ENCODE results near the gene NR6A1.

NR6A1 gene

DNA sequence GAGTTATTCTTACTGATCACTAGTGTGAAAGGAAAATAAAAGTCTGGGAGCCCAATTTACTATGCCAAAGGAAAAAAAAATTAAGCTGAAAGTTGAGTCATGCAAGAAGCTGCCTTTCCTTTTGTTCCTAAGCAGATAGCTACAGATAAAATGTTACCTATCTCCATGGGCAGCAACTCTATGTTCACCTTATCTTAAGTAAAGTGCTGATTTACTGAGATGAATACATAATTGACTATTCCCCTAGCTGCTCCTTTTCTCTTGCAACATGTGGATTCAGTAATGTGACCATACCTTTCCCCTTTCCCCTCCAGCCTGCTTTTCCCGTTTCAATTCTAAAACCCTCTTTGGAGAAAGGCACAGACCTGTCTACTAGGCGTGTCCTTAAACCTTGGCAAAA, 201.2 kb downstream of the NR6A1 start:
- ChIA-PET CTCF (no interaction called here), POLR2A (no interaction called here)
- no peak for DNase-seq (ENCODE audit: extremely low spot score)

DNA sequence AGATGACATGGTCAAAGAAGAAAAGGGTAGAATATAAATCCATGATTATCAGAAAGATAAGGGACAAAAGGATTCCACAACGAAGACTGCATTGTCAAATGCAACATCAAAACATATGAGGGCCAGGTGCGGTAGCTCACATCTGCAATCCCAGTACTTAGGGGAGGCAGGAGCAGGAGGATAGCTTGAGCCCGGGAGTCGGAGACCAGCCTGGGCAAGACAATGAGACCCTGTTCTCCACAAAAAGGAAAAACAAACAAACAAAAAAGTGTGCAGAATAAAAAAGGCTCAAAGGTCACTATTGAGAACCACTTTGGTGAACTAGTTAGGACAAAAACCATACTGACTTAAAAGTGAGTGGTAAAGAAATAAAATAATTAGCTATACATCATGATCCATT, 203.7 kb downstream of the NR6A1 start:
- no peak for DNase-seq (ENCODE audit: extremely low spot score)
- ChIA-PET CTCF (interaction anchor here (0.6 to 1.4 kb wide), 2 partner anchors 10 to 560 kb away, joined by 3 to 4 read pairs; no protein-coding TSS in a partner anchor), POLR2A (no interaction called here)
- TF ChIP-seq, protein P1, sequence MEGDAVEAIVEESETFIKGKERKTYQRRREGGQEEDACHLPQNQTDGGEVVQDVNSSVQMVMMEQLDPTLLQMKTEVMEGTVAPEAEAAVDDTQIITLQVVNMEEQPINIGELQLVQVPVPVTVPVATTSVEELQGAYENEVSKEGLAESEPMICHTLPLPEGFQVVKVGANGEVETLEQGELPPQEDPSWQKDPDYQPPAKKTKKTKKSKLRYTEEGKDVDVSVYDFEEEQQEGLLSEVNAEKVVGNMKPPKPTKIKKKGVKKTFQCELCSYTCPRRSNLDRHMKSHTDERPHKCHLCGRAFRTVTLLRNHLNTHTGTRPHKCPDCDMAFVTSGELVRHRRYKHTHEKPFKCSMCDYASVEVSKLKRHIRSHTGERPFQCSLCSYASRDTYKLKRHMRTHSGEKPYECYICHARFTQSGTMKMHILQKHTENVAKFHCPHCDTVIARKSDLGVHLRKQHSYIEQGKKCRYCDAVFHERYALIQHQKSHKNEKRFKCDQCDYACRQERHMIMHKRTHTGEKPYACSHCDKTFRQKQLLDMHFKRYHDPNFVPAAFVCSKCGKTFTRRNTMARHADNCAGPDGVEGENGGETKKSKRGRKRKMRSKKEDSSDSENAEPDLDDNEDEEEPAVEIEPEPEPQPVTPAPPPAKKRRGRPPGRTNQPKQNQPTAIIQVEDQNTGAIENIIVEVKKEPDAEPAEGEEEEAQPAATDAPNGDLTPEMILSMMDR (IDR thresholded peaks at IDR 0.05; ENCODE audit: control extremely low read depth, extremely low read depth, low read depth, missing control alignments): no peak

More for the DNA sequence above, 201.2 kb downstream of the NR6A1 start:
- TF ChIP-seq, protein P1 (IDR thresholded peaks at IDR 0.05; ENCODE audit: control extremely low read depth, extremely low read depth, low read depth, missing control alignments): no peak

DNA sequence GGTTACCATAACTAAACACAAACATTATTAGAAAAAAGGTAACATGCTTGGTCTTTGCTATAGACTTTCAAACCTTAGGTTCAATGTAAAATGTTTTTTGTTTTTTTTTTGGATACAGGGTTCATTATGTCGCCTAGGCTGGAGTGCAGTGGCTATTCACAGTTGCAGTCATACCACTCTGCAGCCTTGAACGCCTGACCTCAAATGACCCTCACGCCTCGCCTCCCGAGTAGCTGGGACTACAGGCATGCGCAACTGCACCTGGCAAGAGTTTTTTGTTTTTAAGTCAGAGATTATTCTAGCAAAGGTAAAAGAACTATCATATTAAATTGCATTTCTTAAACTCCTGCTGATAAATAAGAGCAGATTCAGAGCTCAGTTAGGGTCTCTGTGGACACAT, 208.8 kb downstream of the NR6A1 start:
- ChIA-PET CTCF (interaction anchor here (1.4 to 4.4 kb wide), 3 partner anchors 10 to 23 kb away, joined by 4 to 24 read pairs (median 7); no protein-coding TSS in a partner anchor), POLR2A (interaction anchor here (0.6 kb wide), 1 partner anchor 568 kb away, joined by 3 read pairs; no protein-coding TSS in a partner anchor)
- no peak for DNase-seq (ENCODE audit: extremely low spot score)
- TF ChIP-seq, protein P1 (IDR thresholded peaks at IDR 0.05; ENCODE audit: control extremely low read depth, extremely low read depth, low read depth, missing control alignments): no peak

DNA sequence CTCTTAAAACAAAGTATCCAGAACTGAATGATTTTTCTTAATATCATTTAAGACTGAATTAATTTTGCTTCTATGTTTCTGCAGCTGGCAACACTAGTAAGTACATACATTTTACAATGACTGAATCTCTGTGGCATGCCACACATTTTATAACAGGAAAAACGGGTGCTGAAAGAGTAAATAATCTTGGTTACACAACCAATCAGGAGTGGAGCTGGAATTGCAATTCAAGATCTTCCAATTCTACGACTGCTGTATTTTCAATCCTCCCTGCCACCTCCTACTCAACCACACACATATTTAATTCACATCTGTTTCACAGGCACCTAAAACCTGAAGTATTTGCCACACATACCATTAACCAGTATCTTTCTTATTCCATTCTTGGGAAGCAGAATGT, 211.2 kb downstream of the NR6A1 start:
- ChIA-PET CTCF (no interaction called here), POLR2A (no interaction called here)
- TF ChIP-seq, protein P1 (IDR thresholded peaks at IDR 0.05; ENCODE audit: control extremely low read depth, extremely low read depth, low read depth, missing control alignments): no peak
- DNase-seq (ENCODE audit: extremely low spot score): no peak

DNA sequence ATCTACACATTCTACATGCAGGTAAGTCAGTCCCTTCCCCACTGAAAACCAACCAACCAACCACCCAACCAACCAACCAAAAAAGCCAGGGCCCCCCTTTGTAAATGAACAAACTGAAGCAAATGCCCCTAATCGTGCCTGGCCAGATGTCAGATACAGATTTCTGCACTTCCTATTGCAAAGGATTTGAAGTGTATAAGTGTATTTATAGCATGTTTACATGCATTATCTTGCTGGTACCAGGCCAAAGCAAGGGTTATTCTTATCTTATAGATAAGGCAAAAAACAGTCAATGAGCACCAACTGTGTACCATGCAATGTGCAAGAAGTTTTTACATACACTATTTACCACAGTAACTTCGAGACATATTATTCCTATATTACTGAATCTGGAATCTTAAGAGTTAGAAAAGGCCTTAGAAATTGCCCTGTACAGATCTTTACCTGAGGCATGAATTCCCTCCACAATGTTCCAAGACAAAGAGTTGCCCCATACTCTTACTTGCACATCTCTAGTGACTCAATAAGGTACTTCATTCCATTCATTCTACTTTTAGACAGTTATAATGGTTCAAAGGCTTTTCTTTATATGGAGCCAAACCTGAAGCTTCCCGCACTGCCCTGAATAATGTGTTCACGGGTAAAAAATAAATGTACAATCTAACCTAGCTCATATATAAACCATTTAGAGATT, 212.2 kb downstream of the NR6A1 start:
- no peak for DNase-seq (ENCODE audit: extremely low spot score)
- TF ChIP-seq, protein P1 (IDR thresholded peaks at IDR 0.05; ENCODE audit: control extremely low read depth, extremely low read depth, low read depth, missing control alignments): no peak
- ChIA-PET POLR2A (no interaction called here), CTCF (no interaction called here)

DNA sequence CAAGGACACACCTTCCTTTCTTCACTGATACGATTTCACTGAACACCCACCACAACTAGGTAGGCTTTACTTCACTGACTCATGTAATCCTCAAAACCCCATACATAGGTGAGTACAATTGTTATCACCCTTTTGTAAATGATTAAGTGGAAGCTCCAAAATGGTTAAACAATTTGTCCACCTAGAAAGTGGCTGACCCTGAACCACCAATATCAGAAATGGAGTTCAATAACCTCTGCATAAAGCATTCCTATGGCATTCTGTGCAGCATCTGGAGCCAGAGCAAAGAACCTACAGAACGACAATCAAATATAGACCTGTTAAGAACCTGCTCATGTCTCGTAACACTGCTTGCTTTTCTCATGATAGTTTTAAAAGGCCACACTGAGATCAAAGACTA, 213.2 kb downstream of the NR6A1 start:
- TF ChIP-seq, protein P1 (IDR thresholded peaks at IDR 0.05; ENCODE audit: control extremely low read depth, extremely low read depth, low read depth, missing control alignments): no peak
- DNase-seq (ENCODE audit: extremely low spot score): no peak
- POLR2A ChIA-PET: no interaction called here
- CTCF ChIA-PET: interaction anchor here (0.6 to 2.2 kb wide), 4 partner anchors 8 to 27 kb away, joined by 3 to 7 read pairs (median 4); no protein-coding TSS in a partner anchor
